OCI-LY1 (cell line): ENCODE results near the gene CC2D2A.

Experiments
- H2AFZ ChIP-seq: fragments of 200-600 bp; sonication (generic), shearing (Covaris generic); 2 replicates; pipeline ENCODE4 v1.6.0; 2014; ENCODE audit warnings: antibody characterized with exemption, mild to moderate bottlenecking, low read length
- H3F3A ChIP-seq: fragments of 200-600 bp; sonication (generic), shearing (Covaris generic); 2 replicates; pipeline ENCODE4 v1.6.0; 2014; ENCODE audit warnings: mild to moderate bottlenecking, antibody characterized with exemption, low read length, moderate library complexity; ENCODE audit not compliant: insufficient read depth
- H3K27ac ChIP-seq: fragments of 200-600 bp; sonication (generic); 2 replicates; pipeline ENCODE4 v1.5.1; 2014; ENCODE audit warnings: low read length, mixed run types, mild to moderate bottlenecking, low read depth; ENCODE audit not compliant: poor library complexity, severe bottlenecking
- H3K27me3 ChIP-seq: fragments of 200-600 bp; sonication (generic); 2 replicates; pipeline ENCODE4 v1.6.0; 2014; ENCODE audit warnings: antibody characterized with exemption, mild to moderate bottlenecking, low read length, moderate library complexity; ENCODE audit not compliant: insufficient read depth
- H3K36me3 ChIP-seq: fragments of 200-600 bp; sonication (generic); 2 replicates; pipeline ENCODE4 v1.6.1; 2014; ENCODE audit warnings: mild to moderate bottlenecking, antibody characterized with exemption, low read length, moderate library complexity, mixed read lengths; ENCODE audit not compliant: insufficient read depth
- H3K4me1 ChIP-seq: fragments of 200-600 bp; sonication (generic); 2 replicates; pipeline ENCODE4 v1.5.1; 2014; ENCODE audit warnings: mild to moderate bottlenecking, low read length, moderate library complexity; ENCODE audit not compliant: insufficient read depth, severe bottlenecking
- H3K4me2 ChIP-seq: fragments of 200-600 bp; sonication (generic), shearing (Covaris generic); 2 replicates; pipeline ENCODE4 v1.6.1; 2014; ENCODE audit warnings: low read length
- H3K4me3 ChIP-seq: fragments of 200-600 bp; sonication (generic); 2 replicates; pipeline ENCODE4 v1.5.1; 2014; ENCODE audit warnings: low read length, low read depth, mild to moderate bottlenecking, mixed read lengths; ENCODE audit not compliant: poor library complexity, severe bottlenecking
- H3K79me2 ChIP-seq: fragments of 200-600 bp; shearing (Covaris generic); 2 replicates; pipeline ENCODE4 v1.6.1; 2016; ENCODE audit warnings: mixed run types, low read length, mixed read lengths; ENCODE audit not compliant: insufficient read depth
- H3K9ac ChIP-seq: fragments of 200-600 bp; sonication (generic), shearing (Covaris generic); 2 replicates; pipeline ENCODE4 v1.6.1; 2014; ENCODE audit warnings: mild to moderate bottlenecking, low read length, mixed read lengths
- H3K9me2 ChIP-seq: fragments of 200-600 bp; sonication (generic), shearing (Covaris generic); 2 replicates; pipeline ENCODE4 v1.6.1; 2014; ENCODE audit warnings: low read depth, mild to moderate bottlenecking, low read length, mixed read lengths
- H3K9me3 ChIP-seq: fragments of 200-600 bp; shearing (Covaris generic); 2 replicates; pipeline ENCODE4 v1.6.1; 2014; ENCODE audit warnings: low read length, mixed read lengths
- H4K20me1 ChIP-seq: fragments of 200-600 bp; sonication (generic), shearing (Covaris generic); 2 replicates; pipeline ENCODE4 v1.6.0; 2016; ENCODE audit warnings: mild to moderate bottlenecking, low read length; ENCODE audit not compliant: insufficient read depth
- EZH2 ChIP-seq: fragments of 200-600 bp; sonication (generic), shearing (Covaris generic); IDR thresholded peaks from 2 replicates; pipeline ENCODE4 v1.8.0; 2017; ENCODE audit warnings: borderline replicate concordance, mixed run types, mild to moderate bottlenecking, antibody characterized with exemption, low read length, moderate library complexity, mixed read lengths
- TF ChIP-seq, protein P1 (sequence below): fragments of 200-600 bp; sonication (generic), shearing (Covaris generic); IDR thresholded peaks from 2 replicates; pipeline ENCODE4 v1.5.1; 2017; ENCODE audit warnings: mild to moderate bottlenecking, antibody characterized with exemption, low read length, moderate library complexity, mixed read lengths

CC2D2A gene

DNA sequence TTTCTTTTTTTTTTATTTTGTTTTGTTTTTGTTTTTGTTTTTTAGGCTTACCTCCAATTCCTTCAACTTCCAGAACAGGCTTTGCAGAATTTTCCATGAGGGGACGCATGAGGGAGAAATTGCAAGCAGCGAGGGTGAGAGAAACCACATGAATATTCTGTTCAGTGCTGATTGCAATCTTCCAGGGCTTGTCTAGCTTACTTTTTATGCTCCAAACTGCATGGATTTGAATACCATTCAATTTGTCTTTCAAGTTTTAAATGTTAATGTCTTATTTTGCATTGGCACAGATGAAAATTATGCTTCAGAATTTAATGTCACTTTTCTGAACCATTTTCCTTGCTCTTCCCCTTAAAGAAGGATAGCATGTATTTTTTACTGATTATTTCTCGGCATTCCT lies 32.7 kb downstream of the CC2D2A start:
- no peaks in the 10 kb centered on the region for H4K20me1 ChIP-seq
- no peaks in the 10 kb centered on the region for H3K9me3 ChIP-seq
- H3K27ac ChIP-seq: no peak overlapping the region
- no peak overlapping the region for H3K4me3 ChIP-seq
- no peaks in the 10 kb centered on the region for H3K9me2 ChIP-seq
- no peak overlapping the region for H3K4me2 ChIP-seq
- H3K36me3 ChIP-seq: no peaks in the 10 kb centered on the region
- no peak for TF ChIP-seq EZH2
- TF ChIP-seq, protein P1, sequence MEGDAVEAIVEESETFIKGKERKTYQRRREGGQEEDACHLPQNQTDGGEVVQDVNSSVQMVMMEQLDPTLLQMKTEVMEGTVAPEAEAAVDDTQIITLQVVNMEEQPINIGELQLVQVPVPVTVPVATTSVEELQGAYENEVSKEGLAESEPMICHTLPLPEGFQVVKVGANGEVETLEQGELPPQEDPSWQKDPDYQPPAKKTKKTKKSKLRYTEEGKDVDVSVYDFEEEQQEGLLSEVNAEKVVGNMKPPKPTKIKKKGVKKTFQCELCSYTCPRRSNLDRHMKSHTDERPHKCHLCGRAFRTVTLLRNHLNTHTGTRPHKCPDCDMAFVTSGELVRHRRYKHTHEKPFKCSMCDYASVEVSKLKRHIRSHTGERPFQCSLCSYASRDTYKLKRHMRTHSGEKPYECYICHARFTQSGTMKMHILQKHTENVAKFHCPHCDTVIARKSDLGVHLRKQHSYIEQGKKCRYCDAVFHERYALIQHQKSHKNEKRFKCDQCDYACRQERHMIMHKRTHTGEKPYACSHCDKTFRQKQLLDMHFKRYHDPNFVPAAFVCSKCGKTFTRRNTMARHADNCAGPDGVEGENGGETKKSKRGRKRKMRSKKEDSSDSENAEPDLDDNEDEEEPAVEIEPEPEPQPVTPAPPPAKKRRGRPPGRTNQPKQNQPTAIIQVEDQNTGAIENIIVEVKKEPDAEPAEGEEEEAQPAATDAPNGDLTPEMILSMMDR: no peak
- no peaks in the 10 kb centered on the region for H3K27me3 ChIP-seq
- H3K9ac ChIP-seq: no peak overlapping the region
- H3K79me2 ChIP-seq: no peaks in the 10 kb centered on the region
- no peaks in the 10 kb centered on the region for H3F3A ChIP-seq
- no peak overlapping the region for H2AFZ ChIP-seq
- H3K4me1 ChIP-seq: no peaks in the 10 kb centered on the region

DNA sequence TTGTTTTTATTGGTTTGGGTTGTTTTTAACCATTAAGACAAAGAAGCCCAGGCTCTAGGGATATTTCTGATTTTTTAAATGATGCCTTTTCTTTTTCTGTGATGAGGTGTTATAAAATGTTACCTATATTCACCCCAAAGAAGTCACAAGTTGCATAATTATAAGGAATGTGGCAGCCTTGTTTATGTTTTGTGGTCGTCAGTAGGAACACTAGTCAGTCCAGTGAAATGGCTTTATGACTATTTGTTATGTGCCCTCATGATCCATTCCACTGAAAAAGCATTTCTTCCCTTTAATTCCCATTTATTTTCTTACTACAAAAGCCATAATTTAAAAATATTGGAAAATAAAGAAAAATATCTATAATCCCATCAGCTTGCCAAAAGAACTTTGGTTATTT lies 34.4 kb downstream of the CC2D2A start:
- H3K9me2 ChIP-seq: no peaks in the 10 kb centered on the region
- no peak overlapping the region for H3K4me2 ChIP-seq
- no peaks in the 10 kb centered on the region for H3K9me3 ChIP-seq
- H3K27me3 ChIP-seq: no peaks in the 10 kb centered on the region
- no peaks in the 10 kb centered on the region for H3K36me3 ChIP-seq
- no peaks in the 10 kb centered on the region for H3K4me1 ChIP-seq
- H2AFZ ChIP-seq: no peak overlapping the region
- H3K27ac ChIP-seq: no peak overlapping the region
- no peaks in the 10 kb centered on the region for H3K79me2 ChIP-seq
- H3K4me3 ChIP-seq: no peak overlapping the region
- H3K9ac ChIP-seq: no peak overlapping the region
- no peaks in the 10 kb centered on the region for H3F3A ChIP-seq
- TF ChIP-seq, protein P1: no peak
- TF ChIP-seq EZH2: no peak
- no peaks in the 10 kb centered on the region for H4K20me1 ChIP-seq

DNA sequence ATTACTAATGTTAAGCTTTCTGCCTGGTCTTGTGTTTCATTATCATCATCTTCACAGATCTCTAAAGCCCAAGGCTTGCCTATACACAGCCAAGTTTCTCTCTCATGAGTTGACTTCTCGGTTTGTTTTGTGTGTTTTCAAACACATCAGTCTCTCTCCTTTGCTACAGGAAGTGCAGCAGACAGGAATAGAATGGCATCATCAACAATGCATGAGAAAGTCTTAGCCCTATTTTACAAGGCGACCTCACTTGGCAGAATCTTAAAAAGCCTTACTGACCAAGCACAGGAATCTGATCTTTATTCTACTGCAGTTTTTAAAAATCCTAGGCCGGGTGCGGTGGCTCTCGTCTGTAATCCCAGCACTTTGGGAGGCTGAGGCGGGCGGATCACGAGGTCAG lies 36.8 kb downstream of the CC2D2A start:
- H2AFZ ChIP-seq: no peak overlapping the region
- H3F3A ChIP-seq: no peaks in the 10 kb centered on the region
- no peaks in the 10 kb centered on the region for H3K27me3 ChIP-seq
- no peaks in the 10 kb centered on the region for H3K9me3 ChIP-seq
- no peak for TF ChIP-seq EZH2
- TF ChIP-seq, protein P1: no peak
- no peak overlapping the region for H3K27ac ChIP-seq
- no peaks in the 10 kb centered on the region for H3K36me3 ChIP-seq
- H4K20me1 ChIP-seq: no peaks in the 10 kb centered on the region
- H3K9ac ChIP-seq: no peak overlapping the region
- no peaks in the 10 kb centered on the region for H3K79me2 ChIP-seq
- no peak overlapping the region for H3K4me3 ChIP-seq
- H3K4me1 ChIP-seq: no peaks in the 10 kb centered on the region
- H3K4me2 ChIP-seq: no peak overlapping the region
- no peaks in the 10 kb centered on the region for H3K9me2 ChIP-seq
